ENCODE data around the gene PTPRU.

DNA sequence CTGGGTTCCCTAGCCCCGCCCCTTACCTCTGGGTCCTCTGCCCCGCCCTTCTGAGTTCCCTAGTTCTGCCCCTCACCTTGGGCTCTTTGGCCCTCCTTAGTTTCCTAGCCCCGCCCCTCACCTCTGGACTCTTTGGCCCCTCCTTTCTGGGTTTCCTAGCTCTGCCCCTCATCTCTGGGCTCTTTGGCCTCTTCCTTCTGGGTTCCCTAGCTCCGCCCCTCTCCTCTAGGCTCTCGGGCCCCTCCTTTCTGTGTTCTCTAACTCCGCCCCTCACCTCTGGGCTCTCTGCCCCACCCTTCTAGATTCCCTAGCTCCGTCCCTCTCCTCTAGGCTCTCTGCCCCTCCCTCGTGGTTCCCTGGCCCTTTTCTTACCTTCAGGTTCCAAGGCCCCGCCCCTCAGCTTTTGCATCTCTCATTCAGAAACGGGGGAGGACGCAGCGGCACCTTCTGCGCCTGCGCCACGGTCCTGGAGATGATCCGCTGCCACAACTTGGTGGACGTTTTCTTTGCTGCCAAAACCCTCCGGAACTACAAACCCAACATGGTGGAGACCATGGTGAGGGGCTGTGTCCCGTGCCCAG is 88.5 kb downstream of the PTPRU start:
- TF ChIP-seq, protein P1, sequence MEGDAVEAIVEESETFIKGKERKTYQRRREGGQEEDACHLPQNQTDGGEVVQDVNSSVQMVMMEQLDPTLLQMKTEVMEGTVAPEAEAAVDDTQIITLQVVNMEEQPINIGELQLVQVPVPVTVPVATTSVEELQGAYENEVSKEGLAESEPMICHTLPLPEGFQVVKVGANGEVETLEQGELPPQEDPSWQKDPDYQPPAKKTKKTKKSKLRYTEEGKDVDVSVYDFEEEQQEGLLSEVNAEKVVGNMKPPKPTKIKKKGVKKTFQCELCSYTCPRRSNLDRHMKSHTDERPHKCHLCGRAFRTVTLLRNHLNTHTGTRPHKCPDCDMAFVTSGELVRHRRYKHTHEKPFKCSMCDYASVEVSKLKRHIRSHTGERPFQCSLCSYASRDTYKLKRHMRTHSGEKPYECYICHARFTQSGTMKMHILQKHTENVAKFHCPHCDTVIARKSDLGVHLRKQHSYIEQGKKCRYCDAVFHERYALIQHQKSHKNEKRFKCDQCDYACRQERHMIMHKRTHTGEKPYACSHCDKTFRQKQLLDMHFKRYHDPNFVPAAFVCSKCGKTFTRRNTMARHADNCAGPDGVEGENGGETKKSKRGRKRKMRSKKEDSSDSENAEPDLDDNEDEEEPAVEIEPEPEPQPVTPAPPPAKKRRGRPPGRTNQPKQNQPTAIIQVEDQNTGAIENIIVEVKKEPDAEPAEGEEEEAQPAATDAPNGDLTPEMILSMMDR (tag by site-specific recombination; IDR thresholded peaks at IDR 0.05) = no peak
- TF ChIP-seq BCL11A (tag by site-specific recombination; IDR thresholded peaks at IDR 0.05; ENCODE audit: low read depth) (no peak), ZNF610 (tag by site-specific recombination; IDR thresholded peaks at IDR 0.05; ENCODE audit: borderline replicate concordance) (no peak), RBAK (tag by site-specific recombination; IDR thresholded peaks at IDR 0.05) (no peak), ZNF830 (tag by site-specific recombination; IDR thresholded peaks at IDR 0.05; ENCODE audit: low read depth) (no peak), ZNF184 (tag by site-specific recombination; IDR thresholded peaks at IDR 0.05) (no peak), SP2 (tag by site-specific recombination; IDR thresholded peaks at IDR 0.05) (peak; percentile 43; the same call in 1 of the 2 replicates), ZNF311 (tag by site-specific recombination; IDR thresholded peaks at IDR 0.05; ENCODE audit: borderline replicate concordance) (no peak), ZNF239 (tag by site-specific recombination; IDR thresholded peaks at IDR 0.05) (no peak), PATZ1 (tag by site-specific recombination; IDR thresholded peaks at IDR 0.05) (no peak), ZNF501 (tag by site-specific recombination; IDR thresholded peaks at IDR 0.05) (no peak), ZBTB7A (tag by site-specific recombination; IDR thresholded peaks at IDR 0.05; ENCODE audit: low read depth) (no peak), YY1 (tag by site-specific recombination; IDR thresholded peaks at IDR 0.05) (no peak)
